NT2/D1 (cell line): ENCODE measurements around the gene NPC1.

ENCODE experiments used
- DNase-seq: peaks from one replicate; pipeline ENCODE4 v3.0.0-alpha.2; 2011; ENCODE audit warnings: low read depth, low spot score
- H3K27me3 ChIP-seq: 2 replicates; pipeline ENCODE4 v1.6.0; 2011; ENCODE audit warnings: mild to moderate bottlenecking; ENCODE audit not compliant: insufficient read length, insufficient read depth
- H3K36me3 ChIP-seq: 2 replicates; pipeline ENCODE4 v1.6.1; 2011; ENCODE audit warnings: mild to moderate bottlenecking, low read length, mixed read lengths; ENCODE audit not compliant: insufficient read depth, insufficient read length
- H3K4me1 ChIP-seq: 2 replicates; pipeline ENCODE4 v1.5.1; 2011; ENCODE audit not compliant: insufficient read depth, insufficient read length
- H3K4me3 ChIP-seq: 2 replicates; pipeline ENCODE4 v1.5.1; 2011; ENCODE audit warnings: low read depth; ENCODE audit not compliant: insufficient read length
- H3K9ac ChIP-seq: 2 replicates; pipeline ENCODE4 v1.6.0; 2011; ENCODE audit warnings: low read depth; ENCODE audit not compliant: insufficient read length
- H3K9me3 ChIP-seq: 2 replicates; pipeline ENCODE4 v1.5.1; 2011; ENCODE audit warnings: mild to moderate bottlenecking, low read length; ENCODE audit not compliant: insufficient read depth
- SUZ12 ChIP-seq: IDR thresholded peaks from 2 replicates; pipeline ENCODE4 v1.6.1; 2011; ENCODE audit not compliant: insufficient read length, insufficient read depth; ENCODE audit errors: extremely low read depth
- YY1 ChIP-seq: IDR thresholded peaks from 2 replicates; pipeline ENCODE4 v1.6.1; 2011; ENCODE audit not compliant: insufficient read length, insufficient read depth
- ZNF274 ChIP-seq: IDR thresholded peaks from 2 replicates; pipeline ENCODE4 v1.6.1; 2011; ENCODE audit warnings: mild to moderate bottlenecking, low read depth, low read length

The NPC1 gene

GRCh38 chr18:23573626-23574431, 12.5 kb downstream of the NPC1 start:
- no peaks in the 10 kb centered on the region for H3K27me3 ChIP-seq
- H3K36me3 ChIP-seq, result peaks cover 48% of the 10 kb centered on the region
- no peaks in the 10 kb centered on the region for H3K4me1 ChIP-seq
- DNase-seq, result no peak
- H3K9ac ChIP-seq, result no peak overlapping the region
- H3K9me3 ChIP-seq, result no peaks in the 10 kb centered on the region; the same call in 1 of the 2 replicates
- no peak overlapping the region for H3K4me3 ChIP-seq
- TF ChIP-seq YY1 (no peak), ZNF274 (no peak), SUZ12 (no peak)

GRCh38 chr18:23573020-23573419, 13.3 kb downstream of the NPC1 start:
- TF ChIP-seq SUZ12 (no peak), YY1 (no peak), ZNF274 (no peak)
- H3K4me1 ChIP-seq, result no peaks in the 10 kb centered on the region
- H3K9me3 ChIP-seq, result no peaks in the 10 kb centered on the region
- H3K9ac ChIP-seq, result no peak overlapping the region
- no peaks in the 10 kb centered on the region for H3K27me3 ChIP-seq
- H3K4me3 ChIP-seq, result no peak overlapping the region
- H3K36me3 ChIP-seq, result peaks cover 52% of the 10 kb centered on the region
- DNase-seq, result no peak

- no peaks in the 10 kb centered on the region for H3K27me3 ChIP-seq
- H3K9ac ChIP-seq, result no peak overlapping the region
- no peak for DNase-seq
- no peaks in the 10 kb centered on the region for H3K4me1 ChIP-seq
- no peak overlapping the region for H3K4me3 ChIP-seq
- H3K36me3 ChIP-seq, result peaks cover 57% of the 10 kb centered on the region
- H3K9me3 ChIP-seq, result no peaks in the 10 kb centered on the region
- TF ChIP-seq SUZ12 (no peak), ZNF274 (no peak), YY1 (no peak)
Observed at GRCh38 chr18:23572570-23572969, 13.7 kb downstream of the NPC1 start.

GRCh38 chr18:23572012-23572411, 14.3 kb downstream of the NPC1 start:
- no peak overlapping the region for H3K9ac ChIP-seq
- no peaks in the 10 kb centered on the region for H3K27me3 ChIP-seq
- no peak overlapping the region for H3K4me3 ChIP-seq
- peaks cover 61% of the 10 kb centered on the region for H3K36me3 ChIP-seq
- no peaks in the 10 kb centered on the region for H3K4me1 ChIP-seq
- no peaks in the 10 kb centered on the region for H3K9me3 ChIP-seq
- no peak for DNase-seq
- TF ChIP-seq YY1, result no peak
- no peak for TF ChIP-seq ZNF274
- no peak for TF ChIP-seq SUZ12

- no peak overlapping the region for H3K4me3 ChIP-seq
- H3K9ac ChIP-seq, result no peak overlapping the region
- no peaks in the 10 kb centered on the region for H3K9me3 ChIP-seq
- peaks cover 67% of the 10 kb centered on the region for H3K36me3 ChIP-seq
- H3K27me3 ChIP-seq, result no peaks in the 10 kb centered on the region
- no peak for DNase-seq
- no peak for TF ChIP-seq ZNF274
- no peak for TF ChIP-seq YY1
- no peaks in the 10 kb centered on the region for H3K4me1 ChIP-seq
Observed at GRCh38 chr18:23570912-23571504, 15.3 kb downstream of the NPC1 start.

GRCh38 chr18:23569299-23570063, 16.8 kb downstream of the NPC1 start:
- Histone ChIP-seq H3K27me3 (no peaks in the 10 kb centered on the region), H3K9me3 (no peaks in the 10 kb centered on the region), H3K9ac (no peak overlapping the region), H3K4me3 (no peak overlapping the region), H3K36me3 (peaks cover 66% of the 10 kb centered on the region), H3K4me1 (no peaks in the 10 kb centered on the region)
- no peak for TF ChIP-seq ZNF274
- TF ChIP-seq YY1, result no peak
- no peak for TF ChIP-seq SUZ12
- no peak for DNase-seq

GRCh38 chr18:23568281-23569138, 17.8 kb downstream of the NPC1 start:
- no peak overlapping the region for H3K4me3 ChIP-seq
- peaks cover 67% of the 10 kb centered on the region for H3K36me3 ChIP-seq
- no peak for TF ChIP-seq YY1
- TF ChIP-seq SUZ12, result no peak
- no peak for TF ChIP-seq ZNF274
- H3K4me1 ChIP-seq, result no peaks in the 10 kb centered on the region
- DNase-seq, result no peak
- no peaks in the 10 kb centered on the region for H3K9me3 ChIP-seq
- H3K27me3 ChIP-seq, result no peaks in the 10 kb centered on the region
- no peak overlapping the region for H3K9ac ChIP-seq
